LHCN-M2 (cell line): ENCODE results near the gene GOLGA5. TPM values are rescaled to one million over a fixed set of nuclear protein-coding genes. Genes with fewer than 3 reads are reported as not detected.
"Not testable (repeated sequence)": the region's sequence is repeated elsewhere in the genome, so short reads cannot be mapped to it uniquely, and the experiment has no call there.

Experiments
- DNase-seq: peaks from one replicate; pipeline ENCODE4 v3.0.0-alpha.2; 2012; ENCODE audit warnings: low read depth
- polyA plus RNA-seq: library from polyadenylated mRNA; unstranded; fragments of >200 nt; gene quantifications from one replicate; pipeline ENCODE4 v1.2.1, GENCODE V29; 2012; ENCODE audit warnings: missing spikeins
- total RNA-seq: library from RNA; depleted of rRNA; stranded (reverse); fragments of >200 nt; gene quantifications from 2 replicates; pipeline ENCODE4 v1.2.3, GENCODE V29; 2014; rRNA removed

The GOLGA5 gene, protein sequence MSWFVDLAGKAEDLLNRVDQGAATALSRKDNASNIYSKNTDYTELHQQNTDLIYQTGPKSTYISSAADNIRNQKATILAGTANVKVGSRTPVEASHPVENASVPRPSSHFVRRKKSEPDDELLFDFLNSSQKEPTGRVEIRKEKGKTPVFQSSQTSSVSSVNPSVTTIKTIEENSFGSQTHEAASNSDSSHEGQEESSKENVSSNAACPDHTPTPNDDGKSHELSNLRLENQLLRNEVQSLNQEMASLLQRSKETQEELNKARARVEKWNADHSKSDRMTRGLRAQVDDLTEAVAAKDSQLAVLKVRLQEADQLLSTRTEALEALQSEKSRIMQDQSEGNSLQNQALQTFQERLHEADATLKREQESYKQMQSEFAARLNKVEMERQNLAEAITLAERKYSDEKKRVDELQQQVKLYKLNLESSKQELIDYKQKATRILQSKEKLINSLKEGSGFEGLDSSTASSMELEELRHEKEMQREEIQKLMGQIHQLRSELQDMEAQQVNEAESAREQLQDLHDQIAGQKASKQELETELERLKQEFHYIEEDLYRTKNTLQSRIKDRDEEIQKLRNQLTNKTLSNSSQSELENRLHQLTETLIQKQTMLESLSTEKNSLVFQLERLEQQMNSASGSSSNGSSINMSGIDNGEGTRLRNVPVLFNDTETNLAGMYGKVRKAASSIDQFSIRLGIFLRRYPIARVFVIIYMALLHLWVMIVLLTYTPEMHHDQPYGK
- total RNA-seq: 33.7 and 40.6 TPM in 2 replicates
- 14.7 TPM for polyA plus RNA-seq

DNA sequence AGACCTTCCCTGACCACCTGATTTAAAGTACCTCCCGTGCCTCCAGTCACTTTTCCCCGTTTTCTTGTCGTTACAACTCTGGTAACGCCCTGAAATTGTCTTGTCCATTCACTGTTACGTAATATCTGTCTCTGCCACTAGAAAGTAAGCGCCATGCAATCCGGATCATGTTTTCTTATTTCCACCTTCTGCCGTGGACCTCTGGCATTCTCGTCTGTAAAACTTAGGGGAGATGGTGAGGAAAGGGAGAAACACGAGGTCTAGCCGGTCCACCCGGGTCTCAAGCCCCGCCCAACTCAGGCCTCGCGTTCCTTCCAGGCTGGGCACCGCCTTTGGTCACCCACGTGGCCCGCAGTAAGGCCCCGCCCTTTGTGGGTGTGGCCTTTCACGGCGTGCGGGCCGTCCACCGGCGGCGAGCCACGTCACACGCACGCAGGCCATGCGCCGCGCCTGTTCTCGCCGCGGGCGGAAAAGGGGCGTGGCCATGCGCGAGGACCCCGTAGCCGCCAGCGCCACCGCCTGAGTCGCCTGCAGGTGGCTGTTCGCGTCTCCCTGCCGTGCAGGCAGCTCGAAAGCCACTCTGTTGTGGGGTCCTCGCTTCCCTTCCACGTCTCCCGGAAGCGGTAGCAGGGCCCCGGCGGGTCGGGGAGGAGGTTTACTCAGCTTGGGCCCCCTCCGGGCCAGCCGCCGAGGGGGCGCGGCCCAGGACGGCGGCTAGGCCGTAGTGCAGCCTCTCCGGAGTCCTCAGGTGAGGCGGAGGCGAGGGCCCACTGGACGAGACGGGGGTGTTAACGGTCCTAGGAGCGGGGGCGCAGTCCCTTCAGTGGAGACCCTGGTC, at the start of gene GOLGA5:
Gene GOLGA5 (plus strand): TSS at position 597 of the 838 bp plus-strand sequence. CDS start 3,133 bp downstream, outside the sequence.
- peak; percentile 94 for DNase-seq

DNA sequence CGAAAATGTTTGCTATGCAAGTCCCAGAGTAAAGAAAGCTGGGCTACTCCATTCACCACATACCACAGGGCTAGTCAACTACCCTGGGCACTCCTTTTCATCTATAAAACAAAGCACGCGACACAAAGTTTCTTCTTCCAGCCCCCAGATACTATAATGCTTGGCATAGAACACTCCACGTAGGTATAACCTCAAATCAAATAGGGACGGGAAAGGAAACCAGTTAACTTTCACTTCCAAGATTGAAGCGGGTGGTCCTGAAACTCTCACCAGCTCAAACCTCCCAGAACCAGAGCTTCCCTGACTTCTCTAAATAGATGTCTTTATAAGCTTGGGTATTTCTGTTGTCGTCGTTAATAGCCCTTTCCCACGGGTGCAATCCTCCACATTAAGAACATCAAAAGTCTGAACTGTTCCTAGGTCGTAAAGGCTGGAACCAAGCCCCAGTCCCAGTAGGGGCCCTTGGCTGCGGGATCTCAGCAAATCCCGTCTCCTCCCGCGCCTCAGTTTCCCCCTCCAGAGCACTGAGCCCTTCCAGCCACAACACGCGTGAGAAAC, 46.3 kb upstream of the GOLGA5 start:
- DNase-seq: no peak

DNA sequence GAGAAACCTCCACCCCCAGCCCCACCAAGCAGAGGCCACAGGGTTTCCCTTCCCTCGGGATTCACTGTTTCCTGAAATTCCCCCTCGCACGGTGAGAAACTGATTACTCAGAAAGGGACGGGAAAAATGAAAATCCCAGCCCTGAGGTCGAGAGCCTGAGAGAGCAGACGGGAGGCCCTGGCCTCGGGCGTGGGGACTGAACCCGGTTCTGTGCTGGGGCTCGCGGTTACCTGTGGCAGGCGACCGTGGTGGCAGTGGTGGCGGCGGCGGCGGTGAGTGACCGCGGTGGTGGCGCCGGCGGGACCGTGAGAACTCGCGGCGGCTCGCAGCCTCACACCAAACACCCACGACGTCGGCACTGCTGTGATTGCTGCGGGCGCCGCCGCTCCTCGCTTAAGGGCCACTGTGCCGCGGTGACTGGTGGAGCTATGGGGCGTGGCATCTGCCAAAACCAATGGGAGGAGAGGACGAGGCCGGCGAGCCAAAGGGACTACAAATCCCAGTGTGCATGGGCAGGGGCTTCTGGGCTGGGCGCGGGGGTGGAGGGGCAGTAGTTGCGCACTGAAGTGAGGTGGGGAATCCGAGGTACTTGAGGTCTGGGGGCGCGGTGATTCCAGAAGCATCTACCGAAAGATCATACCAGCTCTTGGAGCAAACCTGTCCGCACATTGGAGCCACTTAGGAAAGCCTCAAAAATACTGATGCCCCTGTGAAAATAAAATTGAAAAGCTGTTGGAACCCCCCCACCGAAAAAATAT, 45.7 kb upstream of the GOLGA5 start, which contains the start of gene LGMN:
Gene LGMN (minus strand): TSS at position 369 of the 758 bp plus-strand sequence. CDS start 15,841 bp downstream, outside the sequence.
- peak; percentile 63 for DNase-seq

DNA sequence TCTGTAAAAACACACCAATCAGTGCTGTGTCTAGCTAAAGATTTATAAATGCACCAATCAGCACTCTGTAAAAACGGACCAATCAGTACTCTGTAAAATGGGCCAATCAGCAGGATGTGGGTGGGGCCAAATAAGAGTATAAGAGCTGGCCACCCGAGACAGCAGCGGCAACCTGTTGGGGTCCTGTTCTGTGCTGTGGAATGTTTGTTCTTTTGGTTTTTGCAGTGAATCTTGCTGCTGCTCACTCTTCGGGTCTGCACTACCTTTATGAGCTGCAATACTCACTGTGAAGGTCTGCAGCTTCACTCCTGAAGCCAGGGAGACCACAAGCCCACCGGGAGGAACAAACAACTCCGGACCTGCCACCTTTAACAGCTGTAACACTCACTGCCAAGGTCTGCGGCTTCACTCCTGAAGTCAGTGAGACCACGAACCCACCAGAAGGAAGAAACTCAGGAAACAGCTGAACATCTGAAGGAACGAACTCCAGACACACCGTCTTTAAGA, 43.8 kb upstream of the GOLGA5 start:
- DNase-seq: not testable (repeated sequence)

DNA sequence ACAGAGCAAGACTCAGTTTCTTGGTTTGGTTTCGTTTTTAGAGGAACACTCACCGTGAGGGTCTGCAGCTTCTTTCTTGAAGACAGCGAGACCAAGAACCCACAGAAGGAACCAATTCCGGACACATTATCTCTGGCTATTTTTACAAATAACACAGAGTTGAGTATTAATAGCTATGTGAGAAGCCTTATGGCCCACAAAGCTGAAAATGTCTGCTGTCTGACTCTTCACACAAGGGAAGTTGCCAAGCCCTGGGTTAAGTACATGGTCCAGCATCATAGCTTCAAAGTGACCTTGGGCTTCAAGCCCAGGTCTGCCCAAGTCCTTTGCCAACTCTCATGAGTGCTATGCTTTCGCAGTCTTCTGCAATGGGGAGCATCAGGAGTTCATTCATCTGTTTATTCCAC, 43.1 kb upstream of the GOLGA5 start:
- no peak for DNase-seq

DNA sequence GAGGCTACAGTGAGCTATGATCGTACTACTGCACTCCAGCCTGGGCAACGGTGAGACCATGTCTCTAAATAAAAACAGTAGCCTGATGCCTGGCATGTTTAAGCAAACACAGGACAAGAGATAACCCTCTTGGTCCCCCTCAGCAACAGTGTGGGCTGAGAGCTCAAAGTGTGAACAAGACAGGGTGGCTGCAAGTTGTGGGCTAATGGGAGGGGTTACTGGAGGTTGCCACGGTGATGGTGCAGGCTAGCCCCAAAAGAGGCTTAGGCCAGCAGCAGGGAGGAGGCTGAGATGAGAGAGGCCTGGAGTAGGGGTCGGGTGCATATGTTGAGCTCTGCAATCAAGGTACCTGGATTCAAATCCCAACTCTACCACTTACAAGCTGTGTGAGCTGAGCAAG, 42.3 kb upstream of the GOLGA5 start:
- no peak for DNase-seq

DNA sequence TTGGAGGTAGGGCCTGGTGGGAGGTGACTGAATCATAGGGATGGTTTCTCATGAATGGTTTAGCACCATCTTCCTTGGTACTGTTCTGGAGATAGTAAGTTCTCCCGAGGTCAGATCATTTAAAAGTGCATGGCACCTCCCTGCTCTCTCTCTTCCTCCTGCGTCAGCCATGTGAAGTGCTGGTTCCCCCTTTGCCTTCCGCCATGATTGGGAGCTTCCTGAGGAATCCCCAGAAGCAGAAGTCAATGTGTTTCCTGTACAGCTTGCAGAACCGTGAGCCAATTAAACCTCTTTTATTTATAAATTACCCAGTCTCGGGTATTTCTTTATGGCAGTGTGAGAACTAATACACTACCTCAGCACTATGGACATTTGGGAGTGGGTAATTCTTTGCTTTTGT, 40.9 kb upstream of the GOLGA5 start:
- no peak for DNase-seq

DNA sequence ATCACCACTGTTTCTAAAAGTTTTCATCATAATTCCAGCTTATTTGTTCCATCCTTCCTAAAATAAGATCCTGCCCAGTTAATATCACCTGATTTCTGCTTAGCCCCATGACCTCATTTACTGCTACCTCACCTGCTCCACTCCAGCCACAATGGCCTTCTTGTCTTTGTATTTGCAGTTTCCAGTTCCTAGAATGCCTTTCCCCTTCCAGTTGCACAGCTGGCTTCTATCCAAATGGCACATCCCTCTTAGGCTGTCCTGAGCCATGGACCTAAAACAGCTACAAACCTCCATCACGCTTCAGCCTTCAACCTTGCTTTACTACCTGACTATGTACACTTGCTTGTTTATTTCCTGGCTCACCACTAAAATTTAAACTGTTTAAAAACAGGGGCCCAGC, 39.1 kb upstream of the GOLGA5 start:
- DNase-seq: no peak

DNA sequence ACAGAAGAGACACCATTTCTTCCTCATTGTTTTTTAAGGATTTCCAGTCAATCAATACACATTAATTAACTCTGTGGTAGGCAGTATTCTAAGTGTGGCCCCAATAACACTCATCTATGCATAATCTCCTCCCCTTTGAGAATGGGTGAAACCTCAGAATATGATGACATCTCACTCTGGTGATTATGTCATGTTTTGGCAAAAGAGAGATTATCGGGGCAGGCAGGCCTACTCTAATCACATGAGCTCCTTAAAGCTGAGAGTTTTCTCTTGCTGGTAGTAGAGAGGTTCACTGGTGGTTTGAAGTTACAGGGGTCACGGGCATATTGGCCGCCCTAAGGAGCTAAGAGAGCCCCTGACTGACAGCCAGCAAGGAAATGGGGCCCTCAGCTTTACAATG, 38.6 kb upstream of the GOLGA5 start:
- DNase-seq: no peak

DNA sequence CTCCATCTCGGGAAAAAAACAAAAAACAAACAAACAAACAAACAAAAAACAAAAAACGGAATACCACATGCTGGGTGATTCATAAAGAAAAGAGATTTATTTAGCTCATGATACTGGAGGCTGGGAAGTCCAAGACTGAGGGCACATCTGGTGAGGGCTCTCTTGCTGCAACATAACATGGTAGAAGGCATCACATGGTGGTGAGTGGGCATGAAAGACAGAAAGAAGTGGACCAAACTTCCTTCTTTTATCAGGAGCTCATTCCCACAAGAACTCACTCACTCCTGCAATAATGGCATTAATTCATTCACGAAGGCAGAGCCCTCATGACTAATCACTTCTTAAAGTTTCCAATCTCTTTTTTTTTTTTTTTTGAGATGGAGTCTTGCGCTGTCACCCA, 37.7 kb upstream of the GOLGA5 start:
- no peak for DNase-seq

DNA sequence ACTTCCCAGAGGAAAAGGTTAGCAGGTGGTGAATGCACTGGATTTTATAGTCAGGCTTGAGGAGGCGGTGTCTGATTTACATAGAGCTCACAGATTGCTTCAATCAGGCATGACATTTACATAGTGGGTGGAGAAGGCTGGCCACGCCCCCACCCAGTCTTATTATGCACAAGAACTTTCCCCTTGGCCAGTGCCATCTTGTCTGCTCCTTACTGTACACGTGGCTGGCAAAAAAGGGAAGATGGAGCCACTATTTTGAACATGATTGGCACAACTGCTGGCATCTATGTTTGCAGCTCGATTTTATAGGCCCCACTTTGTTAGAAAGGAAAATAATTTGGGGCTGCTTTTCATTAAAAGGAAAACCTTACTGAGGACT, 34.8 kb upstream of the GOLGA5 start:
- peak; percentile 41 for DNase-seq

DNA sequence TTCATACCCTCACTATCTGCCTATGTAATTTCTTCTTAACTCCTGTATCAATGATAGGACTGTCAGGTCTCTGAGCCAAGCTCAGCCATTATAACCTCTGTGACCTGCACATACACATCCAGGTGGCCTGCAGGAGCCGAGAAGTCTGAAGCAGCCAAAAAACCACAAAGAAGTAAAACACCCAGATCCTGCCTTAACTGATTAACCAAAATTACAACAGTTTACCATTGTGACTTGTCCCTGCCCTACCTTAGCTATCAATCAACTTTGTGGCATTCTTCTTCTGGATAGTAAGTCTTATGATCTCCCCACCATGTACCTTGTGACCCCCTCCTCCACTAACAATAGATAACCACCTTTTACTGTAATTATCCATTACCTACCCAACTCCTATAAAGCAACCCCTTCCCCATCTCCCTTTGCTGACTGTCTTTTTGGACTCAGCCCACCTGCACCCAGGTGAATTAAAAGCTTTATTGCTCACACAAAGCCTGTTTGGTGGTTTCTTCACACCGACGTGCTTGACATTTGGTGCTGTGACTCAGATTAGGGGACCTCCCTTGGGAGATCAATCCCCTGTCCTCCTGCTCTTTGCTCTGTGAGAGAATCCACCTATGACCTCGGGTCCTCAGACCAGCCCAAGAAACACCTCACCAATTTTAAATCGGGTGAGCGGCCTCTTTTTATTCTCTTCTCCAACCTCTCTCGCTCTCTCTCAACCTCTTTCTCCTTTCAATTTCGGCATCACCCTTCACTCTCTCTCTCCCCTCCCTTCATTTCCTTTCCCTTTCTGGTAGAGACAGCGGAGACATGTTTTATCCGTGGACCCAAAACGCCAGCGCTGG, 34.2 kb upstream of the GOLGA5 start:
- no peak for DNase-seq

DNA sequence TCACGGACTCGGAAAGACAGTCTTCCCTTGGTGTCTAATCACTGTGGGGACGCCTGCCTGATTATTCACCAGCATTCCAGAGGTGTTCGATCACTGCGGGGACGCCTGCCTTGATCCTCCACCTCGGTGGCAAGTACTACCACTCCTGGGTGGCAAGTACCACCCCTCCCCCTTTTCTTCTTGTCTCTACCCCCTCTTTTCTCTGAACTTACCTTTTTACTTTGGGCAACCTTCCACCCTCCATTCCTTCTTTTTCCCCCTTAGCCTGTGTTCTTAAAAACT, 33.6 kb upstream of the GOLGA5 start:
- DNase-seq: no peak

DNA sequence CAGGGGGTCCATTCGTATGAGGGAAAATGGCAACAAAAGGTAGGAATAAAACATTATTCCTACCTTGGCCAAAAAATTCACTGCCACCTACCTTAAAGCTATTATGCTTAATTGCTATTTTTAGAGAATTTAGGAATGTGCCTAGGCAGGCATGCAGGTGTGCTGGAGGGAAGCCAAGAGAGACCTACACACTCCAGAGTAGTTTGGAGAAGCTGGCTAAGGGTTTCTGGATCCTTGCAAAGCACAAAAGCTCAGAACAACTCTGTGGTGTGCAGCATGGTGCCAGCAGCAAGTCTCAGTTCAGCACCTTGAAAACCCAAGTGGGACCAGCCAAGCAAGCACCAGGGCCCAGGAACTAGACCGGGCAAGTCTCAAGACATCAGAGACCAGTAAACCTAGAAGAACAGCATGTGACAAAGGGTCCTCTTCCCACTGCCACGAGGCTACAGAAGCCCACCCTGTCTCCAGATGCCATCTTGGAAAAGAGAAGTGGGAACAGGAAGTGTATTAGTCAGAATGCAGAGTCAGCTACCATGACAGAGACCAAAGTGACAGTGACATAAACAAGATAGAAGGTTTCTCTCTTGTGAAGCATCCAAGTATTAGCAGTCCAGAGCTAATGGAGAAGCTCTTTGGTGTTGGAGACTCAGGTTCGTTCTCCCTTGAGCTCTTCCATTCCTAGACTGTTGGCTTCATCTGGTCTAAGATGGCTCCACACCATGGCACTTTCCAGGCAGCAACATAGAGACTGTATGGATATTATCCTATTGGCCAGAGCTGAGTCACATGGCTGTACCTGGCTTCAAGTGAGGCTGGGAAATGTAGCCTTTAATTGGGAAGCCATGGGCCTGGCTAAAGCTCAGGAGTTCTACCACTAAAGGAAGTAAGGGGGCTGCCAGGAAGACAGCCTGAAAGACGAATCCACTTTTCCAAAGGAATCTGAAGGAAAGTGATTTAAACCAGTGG, 30.2 kb upstream of the GOLGA5 start:
- not testable (repeated sequence) for DNase-seq

DNA sequence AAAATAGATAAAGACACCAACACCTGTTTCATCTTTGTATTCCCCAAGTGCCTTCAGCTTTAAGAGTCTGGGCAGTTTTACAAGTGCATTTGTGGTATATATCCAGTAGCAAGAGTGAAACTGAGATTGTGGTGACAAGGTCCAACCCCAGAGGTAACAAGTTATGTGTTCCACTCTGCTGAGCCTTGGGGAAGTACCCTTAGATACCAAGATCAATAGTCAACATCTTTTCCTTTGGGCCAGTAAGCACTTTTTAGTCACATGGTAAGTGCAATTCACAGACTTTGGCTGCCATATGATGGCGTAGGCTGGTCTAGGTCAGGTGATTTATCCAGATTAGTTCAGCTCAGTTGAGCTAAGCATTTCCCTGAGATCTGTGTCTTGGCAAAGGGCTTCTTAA, 25.9 kb upstream of the GOLGA5 start:
- not testable (repeated sequence) for DNase-seq

DNA sequence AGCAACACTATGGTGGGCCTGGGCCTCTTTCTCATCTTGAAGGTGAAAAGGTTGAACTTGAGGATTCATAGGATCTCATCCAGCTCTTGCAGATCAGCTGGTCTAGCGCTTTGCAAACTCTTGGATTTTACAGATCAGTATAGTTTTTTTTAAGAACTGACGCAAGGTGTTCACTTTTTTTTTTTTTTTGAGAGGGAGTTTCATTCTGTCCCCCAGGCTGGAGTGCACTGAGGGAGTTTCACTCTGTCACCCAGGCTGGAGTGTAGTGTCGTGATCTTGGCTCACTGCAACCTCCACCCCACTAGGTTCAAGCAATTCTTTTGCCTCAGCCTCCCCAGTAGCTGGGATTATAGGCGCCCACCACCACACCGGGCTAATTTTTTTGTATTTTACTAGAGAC, 25.3 kb upstream of the GOLGA5 start:
- no peak for DNase-seq

DNA sequence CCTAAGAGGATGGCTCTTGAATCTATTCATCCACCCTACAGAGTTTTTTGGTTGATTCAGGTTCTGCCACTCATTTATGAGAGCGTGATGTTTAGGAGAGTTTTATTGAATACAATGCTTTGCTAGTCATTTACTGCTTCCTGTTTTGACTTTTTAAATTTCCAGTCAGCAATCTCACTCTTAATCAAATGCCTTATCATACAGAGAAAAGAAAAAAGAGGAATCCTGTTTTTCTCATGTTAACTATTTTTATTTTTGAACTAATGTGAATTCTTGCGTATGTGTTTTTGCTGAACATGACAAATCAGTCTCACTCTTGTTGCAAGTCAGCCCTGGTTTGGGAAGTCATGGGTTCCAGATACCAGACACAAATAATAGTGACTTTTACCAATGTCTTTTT, 23.6 kb upstream of the GOLGA5 start:
- DNase-seq: no peak

DNA sequence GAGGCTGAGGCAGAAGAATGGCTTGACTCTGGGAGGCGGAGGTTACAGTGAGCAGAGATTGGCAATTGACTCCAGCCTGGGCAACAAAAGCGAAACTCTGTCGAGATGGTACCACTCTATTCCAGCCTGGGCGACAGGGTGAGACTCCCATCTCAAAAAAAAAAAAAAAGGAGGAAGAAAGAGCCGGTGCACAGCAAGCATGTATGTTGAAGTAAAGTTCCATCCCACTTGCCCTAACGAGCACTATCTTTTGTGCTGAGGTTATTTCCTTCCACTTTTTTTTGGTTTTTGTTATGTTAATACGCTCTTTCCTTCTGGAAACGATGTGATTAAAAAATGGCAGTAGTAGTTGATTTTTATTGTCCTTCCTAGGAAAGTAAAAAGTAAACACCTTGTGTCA, 19.5 kb upstream of the GOLGA5 start:
- no peak for DNase-seq

DNA sequence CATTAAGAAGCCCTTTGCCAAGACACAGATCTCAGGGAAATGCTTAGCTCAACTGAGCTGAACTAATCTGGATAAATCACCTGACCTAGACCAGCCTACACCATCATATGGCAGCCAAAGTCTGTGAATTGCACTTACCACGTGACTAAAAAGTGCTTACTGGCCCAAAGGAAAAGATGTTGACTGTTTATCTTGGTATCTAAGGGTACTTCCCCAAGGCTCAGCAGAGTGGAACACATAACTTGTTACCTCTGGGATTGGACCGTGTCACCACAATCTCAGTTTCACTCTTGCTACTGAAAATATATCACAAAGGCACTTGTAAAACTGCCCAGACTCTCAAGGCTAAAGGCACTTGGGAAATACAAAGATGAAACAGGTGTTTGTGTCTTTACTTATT, 18.8 kb upstream of the GOLGA5 start:
- DNase-seq: not testable (repeated sequence)
